ENCODE results near the gene BOD1L1. TPM values are rescaled to one million over a fixed set of nuclear protein-coding genes. Genes with fewer than 3 reads are reported as not detected.
A peak's percentile ranks its signal among the peaks of the same experiment; 100 is the strongest.

Gene BOD1L1
- total RNA-seq, 2 donors from 2014 or later = 31.1 to 34.2 TPM

DNA sequence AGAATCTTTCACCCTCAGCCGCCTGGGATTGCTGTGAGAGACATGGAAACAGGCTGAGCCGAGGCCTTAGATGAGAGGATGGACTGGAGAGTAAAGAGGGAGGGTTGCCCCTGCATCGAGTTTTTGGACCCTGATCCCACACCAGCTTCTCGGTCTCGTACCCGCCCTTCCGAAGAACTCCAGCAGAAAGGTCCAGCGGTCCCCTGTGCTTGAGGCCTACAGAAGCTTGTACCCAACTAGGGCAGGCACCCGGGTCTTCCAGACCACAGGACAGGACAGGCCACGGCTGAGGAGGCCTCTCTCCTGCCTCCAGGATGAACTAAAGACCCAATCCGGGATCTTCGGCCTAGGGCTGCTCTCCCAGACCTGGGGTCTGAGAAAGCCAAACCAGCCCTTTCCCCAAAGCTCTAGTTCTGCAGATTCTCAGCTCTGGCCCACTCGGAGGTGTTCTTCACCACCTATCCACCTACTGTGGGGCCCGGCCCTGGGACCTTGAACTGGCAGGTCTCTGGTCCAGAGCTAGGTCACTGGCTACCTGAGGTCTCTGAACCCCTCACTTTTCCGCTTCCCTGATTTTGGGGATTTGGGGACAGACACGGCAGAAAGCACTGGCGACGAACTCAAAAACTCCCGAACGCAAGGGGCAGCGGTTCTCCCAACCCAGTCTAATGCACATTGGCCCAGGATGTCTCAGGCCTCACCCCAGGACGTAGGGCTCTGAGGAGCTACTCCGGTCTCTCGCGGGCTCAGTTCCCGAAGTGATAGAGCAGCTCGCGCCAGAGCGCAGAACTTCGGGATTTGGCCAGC is 84.3 kb downstream of the BOD1L1 start:
- intact Hi-C loops (cut with DNase I) = loop anchor here (10.0 kb wide), 1 partner anchor 688 kb away; no protein-coding TSS in a partner anchor
- DNase-seq (ENCODE audit: low spot score) = peak; percentile 64

DNA sequence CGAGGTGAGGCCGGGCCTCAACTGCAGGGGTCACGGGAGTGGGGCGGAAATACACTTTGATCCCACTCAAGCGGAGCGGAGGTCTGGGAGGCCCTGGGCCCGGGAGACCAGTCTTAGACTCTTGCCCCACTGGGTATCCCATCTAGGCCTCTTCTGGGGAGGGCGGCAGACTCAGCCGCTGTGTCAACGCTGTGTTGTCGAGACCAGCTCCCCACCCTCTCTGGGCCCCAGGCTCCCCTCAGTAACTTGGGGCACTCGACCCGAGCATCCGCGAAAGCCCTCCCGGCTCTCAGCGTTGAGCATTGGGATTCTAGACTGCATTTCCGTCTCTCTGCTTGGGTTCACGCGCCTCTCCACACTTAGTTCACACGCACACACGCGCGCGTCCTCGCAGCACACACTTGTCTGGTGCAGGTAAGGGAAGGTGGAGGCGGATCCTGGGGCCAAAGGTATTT is 84.9 kb downstream of the BOD1L1 start:
- DNase-seq (ENCODE audit: low spot score) = no peak

GRCh38 chr4:13541720-13542576 is 85.6 kb downstream of the BOD1L1 start:
- peak; percentile 78 for DNase-seq (ENCODE audit: low spot score)
- intact Hi-C loops (cut with DNase I) = loop anchor here (10.0 kb wide), 1 partner anchor 687 kb away; no protein-coding TSS in a partner anchor

More for the DNA sequence above, 84.9 kb downstream of the BOD1L1 start:
- intact Hi-C loops (cut with DNase I) = loop anchor here (10.0 kb wide), 1 partner anchor 688 kb away; no protein-coding TSS in a partner anchor

DNA sequence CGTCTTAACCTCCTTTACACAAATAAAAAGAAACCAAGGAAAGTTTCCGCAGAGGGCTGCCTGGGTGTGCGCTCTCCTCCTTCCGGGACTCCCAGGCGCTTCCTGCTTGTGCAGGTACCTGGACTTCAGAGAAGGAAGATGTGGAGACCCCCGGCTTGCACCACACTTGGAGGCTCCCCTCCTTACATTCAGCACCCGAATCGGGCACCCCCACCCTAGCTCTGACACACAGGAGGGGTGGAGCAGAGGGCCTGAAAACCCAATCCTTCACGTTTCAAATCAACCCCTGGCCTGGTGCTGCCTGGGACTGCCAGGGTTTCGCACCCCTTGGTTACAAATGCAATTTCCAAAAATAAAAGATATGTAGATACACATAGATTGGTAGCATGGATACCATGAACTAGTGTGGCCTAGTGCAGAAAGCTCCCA is 86.3 kb downstream of the BOD1L1 start:
- peak; percentile 63 for DNase-seq (ENCODE audit: low spot score)

DNA sequence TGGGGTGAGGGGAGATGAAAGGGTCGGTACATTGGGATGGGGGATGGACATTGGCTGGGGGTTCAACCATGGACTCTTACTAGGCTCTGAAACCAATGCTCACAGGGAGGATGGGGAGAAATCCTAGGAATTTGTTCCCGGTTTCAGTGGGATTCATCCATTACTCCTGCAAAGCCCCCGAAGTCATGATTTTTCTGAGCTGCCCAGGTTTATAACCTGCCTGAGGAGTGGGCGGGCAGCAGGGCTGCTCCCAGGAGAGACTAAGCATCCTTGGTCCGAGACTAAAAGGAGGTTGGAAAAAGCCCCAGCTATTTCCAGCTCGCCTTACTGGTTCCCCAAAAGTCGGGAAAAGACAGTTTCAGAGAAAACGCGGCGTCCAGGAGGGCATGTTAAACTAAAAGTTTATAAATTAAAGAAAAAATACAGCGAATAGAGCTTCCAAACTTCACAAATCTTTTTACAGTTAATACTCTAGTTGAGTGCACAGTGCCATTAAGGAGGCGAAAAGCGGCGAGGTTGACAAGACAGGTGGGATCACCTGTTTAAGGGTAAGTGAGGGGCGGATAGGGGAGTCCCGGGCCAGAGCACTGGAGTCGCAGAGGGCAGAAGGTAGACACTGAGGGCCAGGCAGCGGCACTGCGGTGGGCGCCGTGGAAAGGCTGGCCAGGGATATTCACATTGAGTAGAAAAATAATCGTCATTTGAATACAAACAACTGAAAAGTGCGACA is 86.9 kb downstream of the BOD1L1 start:
- intact Hi-C loops (cut with DNase I) = loop anchor here (10.0 kb wide), 1 partner anchor 686 kb away; no protein-coding TSS in a partner anchor
- peak; percentile 47 for DNase-seq (ENCODE audit: low spot score)

More for the DNA sequence above, 86.3 kb downstream of the BOD1L1 start:
- intact Hi-C loops (cut with DNase I) = loop anchor here (10.0 kb wide), 1 partner anchor 686 kb away; no protein-coding TSS in a partner anchor

DNA sequence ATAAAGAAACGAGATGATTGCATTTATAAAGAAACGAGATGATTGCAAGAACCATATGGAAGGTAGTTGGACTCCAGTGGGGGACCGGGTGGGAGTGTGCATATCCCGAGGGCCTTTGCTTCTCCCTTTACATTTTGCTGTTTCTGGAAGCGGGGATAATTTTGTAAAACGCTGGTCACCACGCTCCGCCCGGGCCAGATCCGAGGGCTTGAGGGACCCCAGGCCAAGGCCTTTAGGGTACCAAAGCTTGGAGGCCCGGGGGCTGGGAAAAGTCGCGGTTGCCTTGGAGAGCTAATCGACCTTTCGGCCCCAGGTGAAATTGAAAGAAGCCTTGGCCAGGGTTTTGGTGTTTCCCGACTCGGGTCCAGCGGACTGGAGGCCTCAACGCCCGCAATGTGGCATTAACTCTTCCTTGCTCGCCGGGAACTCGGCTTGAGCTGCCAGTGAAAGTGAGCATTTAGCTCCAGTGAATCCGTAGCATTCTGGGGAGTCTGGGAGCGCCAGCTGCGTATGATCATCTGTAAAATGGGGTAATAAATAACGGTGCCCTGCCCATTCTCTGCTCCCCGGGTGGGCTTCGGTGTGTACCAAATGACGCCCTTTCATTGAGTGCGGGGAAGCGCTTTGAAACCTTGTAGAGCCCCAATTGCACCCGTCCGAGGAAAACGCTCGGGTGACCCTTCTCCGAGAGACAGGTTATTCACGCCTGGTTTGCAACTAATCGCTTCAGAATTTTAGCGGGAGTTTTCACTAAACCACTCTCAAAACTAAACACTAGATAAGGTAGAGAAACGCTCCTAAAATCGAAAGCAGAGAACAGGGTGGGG is 87.7 kb downstream of the BOD1L1 start:
- DNase-seq (ENCODE audit: low spot score) = peak; percentile 65
- intact Hi-C loops (cut with DNase I) = loop anchor here (10.0 kb wide), 1 partner anchor 685 kb away; no protein-coding TSS in a partner anchor

GRCh38 chr4:13539047-13539618 is 88.4 kb downstream of the BOD1L1 start:
- intact Hi-C loops (cut with DNase I) = no loop called here
- peak; percentile 59 for DNase-seq (ENCODE audit: low spot score)

DNA sequence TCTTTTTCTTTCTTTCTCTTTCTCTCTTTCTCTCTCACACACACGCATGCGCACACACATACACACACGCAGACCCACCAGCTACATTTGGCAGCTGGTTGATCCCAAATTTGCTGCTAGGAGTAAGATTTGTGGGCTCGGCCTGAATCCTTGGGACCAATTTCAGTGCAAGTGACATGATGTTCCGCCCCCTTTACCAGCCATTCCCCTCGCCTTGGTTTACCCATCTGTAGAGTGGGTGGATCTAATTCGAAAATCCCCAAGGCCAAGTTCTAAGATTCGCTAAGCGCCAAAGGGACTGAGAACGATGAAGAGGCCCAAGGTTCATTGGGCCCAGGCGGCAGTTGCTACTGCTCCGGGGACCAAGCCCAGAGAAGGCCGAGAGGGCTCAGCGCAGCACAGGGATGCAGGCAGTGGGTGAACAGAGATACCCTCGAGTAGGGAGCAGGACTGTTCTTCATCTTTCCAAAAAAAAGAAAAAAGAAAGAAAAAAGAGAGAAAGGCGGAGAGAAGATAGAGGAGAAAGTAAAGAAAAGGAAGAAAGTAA is 89.0 kb downstream of the BOD1L1 start:
- intact Hi-C loops (cut with DNase I) = no loop called here
- DNase-seq (ENCODE audit: low spot score) = peak; percentile 52

DNA sequence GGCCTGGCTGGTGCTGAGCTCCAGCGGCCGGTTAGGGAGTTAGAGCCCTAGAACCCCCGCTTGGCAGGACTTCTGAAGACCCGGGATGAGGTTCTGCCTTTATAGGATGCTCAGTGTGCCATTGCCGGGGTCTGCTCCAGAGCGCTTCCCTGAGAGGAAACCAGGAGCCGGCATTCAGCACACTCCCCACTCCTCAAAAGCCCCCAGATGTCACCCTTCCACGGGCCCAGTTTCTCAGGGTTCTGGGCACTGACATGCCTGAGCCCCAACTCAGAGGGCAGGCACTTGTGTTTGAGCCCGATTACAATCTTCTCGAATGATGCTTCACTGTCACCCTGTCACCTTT is 89.7 kb downstream of the BOD1L1 start:
- intact Hi-C loops (cut with DNase I) = no loop called here
- peak; percentile 46 for DNase-seq (ENCODE audit: low spot score)

- intact Hi-C loops (cut with DNase I) = no loop called here
- DNase-seq (ENCODE audit: low spot score) = peak; percentile 71
Measured at GRCh38 chr4:13537011-13537831, 90.3 kb downstream of the BOD1L1 start.

GRCh38 chr4:13536607-13537006 is 90.9 kb downstream of the BOD1L1 start:
- intact Hi-C loops (cut with DNase I) = no loop called here
- DNase-seq (ENCODE audit: low spot score) = no peak

GRCh38 chr4:13535708-13536361 is 91.7 kb downstream of the BOD1L1 start:
- intact Hi-C loops (cut with DNase I) = no loop called here
- peak; percentile 75 for DNase-seq (ENCODE audit: low spot score)

DNA sequence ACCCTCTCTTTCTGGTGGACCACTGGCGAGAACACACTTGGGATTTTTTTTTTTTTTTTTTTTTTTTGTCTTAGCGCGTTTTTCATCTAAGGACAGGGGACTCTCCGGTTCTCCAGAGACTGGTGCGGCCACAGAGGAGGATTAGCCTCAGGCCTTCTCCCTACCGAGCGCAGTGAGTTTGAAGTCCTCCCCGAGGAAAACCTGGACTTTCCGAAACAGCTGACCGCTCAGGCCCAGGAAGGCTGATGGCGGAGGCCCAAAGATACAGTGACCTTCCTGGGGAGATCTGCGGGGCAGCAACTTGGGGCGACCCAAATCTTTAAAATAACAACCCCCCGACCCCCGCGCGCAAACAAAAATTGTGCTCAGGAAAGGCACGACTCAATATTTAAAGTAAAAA is 92.4 kb downstream of the BOD1L1 start:
- intact Hi-C loops (cut with DNase I) = no loop called here
- peak; percentile 49 for DNase-seq (ENCODE audit: low spot score)

DNA sequence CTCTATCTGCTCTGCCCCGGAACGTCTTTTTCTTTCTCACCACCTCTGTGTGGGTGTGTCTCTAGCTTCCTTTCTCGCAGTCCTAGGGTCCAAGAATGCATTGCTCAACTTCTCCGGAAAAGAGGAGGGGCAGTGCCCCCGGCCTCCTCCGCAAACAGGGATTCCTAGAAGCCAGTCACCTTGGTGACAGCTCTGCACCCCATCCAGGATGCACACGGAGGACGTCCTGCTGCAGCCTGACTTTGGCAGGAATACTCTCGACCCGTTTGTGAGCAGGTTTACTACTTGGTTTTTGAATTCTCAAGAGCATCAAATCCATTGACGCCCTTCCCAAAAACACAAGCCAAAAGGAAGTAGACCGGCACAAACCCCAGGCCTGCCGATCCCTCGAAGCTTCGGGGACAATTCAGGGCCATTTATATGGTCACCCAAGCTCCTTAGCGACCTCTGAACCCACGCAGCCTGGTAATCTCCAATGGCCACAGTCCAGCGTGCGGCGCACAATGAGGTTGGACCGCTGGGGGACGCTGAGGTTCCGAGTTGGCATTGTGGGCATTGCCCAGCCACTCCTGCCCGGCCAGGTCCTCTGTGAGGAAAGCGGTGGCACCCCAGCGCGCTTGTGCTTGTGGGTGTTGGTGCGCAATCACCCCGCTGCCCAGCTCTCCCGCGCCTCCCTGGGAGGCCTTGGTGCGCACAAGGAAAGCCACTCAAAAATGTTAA is 93.0 kb downstream of the BOD1L1 start:
- intact Hi-C loops (cut with DNase I) = no loop called here

DNA sequence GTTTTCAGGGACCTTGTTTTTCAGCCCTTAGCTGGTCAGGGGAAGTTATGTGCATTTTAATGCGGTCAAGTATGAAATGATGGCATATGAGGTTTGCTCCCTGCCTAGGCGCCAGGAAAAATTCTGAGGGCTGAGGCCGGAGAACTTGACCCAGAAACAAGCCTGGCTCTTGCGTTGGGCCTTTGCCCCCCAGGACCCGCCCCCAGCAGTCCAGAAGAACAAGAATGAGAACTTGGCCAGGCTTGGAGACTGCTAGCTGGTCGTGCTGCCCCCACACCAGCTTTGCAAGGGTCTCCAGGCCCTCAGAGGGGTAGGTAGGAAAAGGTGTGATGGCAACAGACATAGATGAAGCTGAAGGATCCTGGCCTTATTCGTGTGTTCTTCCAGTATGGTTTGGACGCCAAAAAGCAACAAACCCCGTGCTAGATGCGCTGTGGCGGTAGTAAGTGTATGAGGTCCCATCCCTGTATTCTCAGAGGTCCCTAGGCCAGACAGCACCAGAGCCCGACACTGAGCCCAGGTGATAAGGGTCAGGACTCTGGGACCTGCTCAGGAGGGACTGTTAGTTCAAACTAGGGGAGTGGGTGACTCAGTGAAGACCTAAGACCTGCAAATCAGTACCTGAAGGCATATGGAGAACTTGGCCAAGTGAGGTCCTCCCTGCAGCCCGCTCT is 93.7 kb downstream of the BOD1L1 start:
- intact Hi-C loops (cut with DNase I) = no loop called here
- DNase-seq (ENCODE audit: low spot score) = no peak

More for the DNA sequence above, 93.0 kb downstream of the BOD1L1 start:
- peak; percentile 64 for DNase-seq (ENCODE audit: low spot score)

All from posterior vena cava (tissue), 2 donors.